Fibroblast of lung (primary cell): ENCODE measurements around the gene SSTR5.

Source experiments
- EZH2 ChIP-seq: IDR thresholded peaks from 2 replicates; pipeline ENCODE4 v1.5.1; 2012; ENCODE audit warnings: low read length, control low read depth, mild to moderate bottlenecking; ENCODE audit errors: missing control alignments
- TF ChIP-seq, protein P1 (sequence below), 2 donors: IDR thresholded peaks in 1 of 2; conservative IDR thresholded peaks in 1 of 2; 1 replicate in 1 of 2; 2 replicates in 1 of 2; pipeline ENCODE4 v1.5.1; 2011 to 2012; ENCODE audit warnings: low read length in 2 of 2, control low read depth in 1 of 2, inconsistent platforms in 1 of 2, low read depth in 1 of 2, mild to moderate bottlenecking in 1 of 2

DNA sequence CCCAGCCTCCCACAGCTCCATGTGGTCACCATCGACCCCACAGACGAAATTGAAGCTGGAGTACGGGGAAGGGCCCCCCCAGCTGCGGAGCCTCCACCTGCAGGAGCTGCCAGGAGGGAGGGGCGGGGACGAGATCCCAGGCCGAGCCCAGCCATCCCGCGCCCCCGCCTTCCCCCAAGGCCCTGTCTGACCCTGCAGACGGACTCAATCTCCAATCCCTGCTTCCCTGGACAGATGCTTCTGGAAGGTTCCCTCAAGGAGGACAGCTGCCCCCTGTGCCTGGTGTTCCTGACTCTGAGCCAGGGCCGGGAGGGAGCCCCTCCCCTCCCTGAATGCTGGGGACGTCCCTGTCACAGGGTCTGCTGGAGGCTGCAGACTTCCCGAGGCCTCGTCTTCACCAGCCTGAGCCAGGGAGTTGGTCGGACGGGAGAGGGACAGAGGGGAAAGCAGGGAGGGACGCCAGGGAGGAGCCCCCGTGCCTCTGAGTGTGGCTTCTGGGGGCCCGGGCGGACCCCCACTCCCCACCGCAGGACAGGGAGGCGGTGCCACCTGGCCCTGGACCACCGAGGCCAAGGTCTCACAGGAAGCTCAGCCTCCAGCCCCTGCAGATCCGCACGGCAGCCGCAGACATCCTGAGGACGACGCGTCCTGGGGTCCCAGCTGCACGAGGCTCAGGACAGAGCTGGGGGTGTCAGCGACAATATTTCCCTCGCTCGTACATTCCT, 44.8 kb downstream of the SSTR5 start:
- TF ChIP-seq, protein P1, sequence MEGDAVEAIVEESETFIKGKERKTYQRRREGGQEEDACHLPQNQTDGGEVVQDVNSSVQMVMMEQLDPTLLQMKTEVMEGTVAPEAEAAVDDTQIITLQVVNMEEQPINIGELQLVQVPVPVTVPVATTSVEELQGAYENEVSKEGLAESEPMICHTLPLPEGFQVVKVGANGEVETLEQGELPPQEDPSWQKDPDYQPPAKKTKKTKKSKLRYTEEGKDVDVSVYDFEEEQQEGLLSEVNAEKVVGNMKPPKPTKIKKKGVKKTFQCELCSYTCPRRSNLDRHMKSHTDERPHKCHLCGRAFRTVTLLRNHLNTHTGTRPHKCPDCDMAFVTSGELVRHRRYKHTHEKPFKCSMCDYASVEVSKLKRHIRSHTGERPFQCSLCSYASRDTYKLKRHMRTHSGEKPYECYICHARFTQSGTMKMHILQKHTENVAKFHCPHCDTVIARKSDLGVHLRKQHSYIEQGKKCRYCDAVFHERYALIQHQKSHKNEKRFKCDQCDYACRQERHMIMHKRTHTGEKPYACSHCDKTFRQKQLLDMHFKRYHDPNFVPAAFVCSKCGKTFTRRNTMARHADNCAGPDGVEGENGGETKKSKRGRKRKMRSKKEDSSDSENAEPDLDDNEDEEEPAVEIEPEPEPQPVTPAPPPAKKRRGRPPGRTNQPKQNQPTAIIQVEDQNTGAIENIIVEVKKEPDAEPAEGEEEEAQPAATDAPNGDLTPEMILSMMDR (conservative IDR thresholded peaks at IDR 0.05 in 1 of 2, IDR thresholded peaks at IDR 0.05 in 1 of 2; ENCODE audit: low read depth in 1 of 2, low read length in 2 of 2) = no peak
- no peak for TF ChIP-seq EZH2
